ENCODE data around the gene CISD3.
"Not testable (repeated sequence)": the region's sequence is repeated elsewhere in the genome, so short reads cannot be mapped to it uniquely, and the experiment has no call there.

Gene CISD3

DNA sequence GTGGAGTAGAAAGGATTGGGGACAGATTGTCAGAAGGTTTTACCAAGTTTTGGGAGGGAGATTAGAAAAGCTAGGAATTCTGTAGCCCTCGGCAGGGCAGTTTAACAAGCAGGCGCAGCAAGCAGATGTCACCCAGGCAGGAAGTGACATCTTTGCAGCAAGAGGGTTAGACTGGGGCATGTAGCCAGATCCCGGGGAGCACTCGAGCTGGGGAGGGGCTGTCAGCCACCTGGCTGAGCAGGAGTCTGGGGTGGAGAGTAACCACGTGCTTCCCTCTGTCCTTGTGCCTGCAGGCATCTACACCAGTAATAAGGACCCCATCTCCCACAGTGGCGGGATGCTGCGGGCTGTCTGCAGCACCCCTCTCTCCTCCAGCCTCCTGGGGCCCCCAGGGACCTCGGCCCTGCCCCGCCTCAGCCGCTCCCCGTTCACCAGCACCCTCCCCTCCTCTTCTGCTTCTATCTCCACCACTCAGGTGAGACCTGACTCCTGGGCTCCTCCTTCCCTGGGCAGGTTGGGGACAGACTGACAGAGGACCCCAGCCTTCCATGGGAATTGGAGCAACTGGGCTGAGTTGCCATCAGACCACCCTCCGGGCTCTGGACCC lies 12.9 kb upstream of the CISD3 start:
- H3K27ac ChIP-seq (ENCODE audit: low read depth, low read length, severe bottlenecking), result no peak overlapping the region
- peaks cover 44% of the 10 kb centered on the region for H3K36me3 ChIP-seq (ENCODE audit: control insufficient read depth, insufficient read depth, low read length)
- H3K4me3 ChIP-seq (ENCODE audit: extremely low read depth, insufficient read depth, low read length, poor library complexity, severe bottlenecking), result no peak overlapping the region
- H3K9me3 ChIP-seq (ENCODE audit: control insufficient read depth, low read length), result no peaks in the 10 kb centered on the region
- 94 to 95% methylated on average over 7 to 11 of the region's 12 CpGs for WGBS, 2 experiments (ENCODE audit: insufficient coverage in 2 of 2)
- peaks cover 6% of the 10 kb centered on the region for H3K4me1 ChIP-seq (ENCODE audit: control insufficient read depth, insufficient read depth, low read length, poor library complexity, severe bottlenecking)

DNA sequence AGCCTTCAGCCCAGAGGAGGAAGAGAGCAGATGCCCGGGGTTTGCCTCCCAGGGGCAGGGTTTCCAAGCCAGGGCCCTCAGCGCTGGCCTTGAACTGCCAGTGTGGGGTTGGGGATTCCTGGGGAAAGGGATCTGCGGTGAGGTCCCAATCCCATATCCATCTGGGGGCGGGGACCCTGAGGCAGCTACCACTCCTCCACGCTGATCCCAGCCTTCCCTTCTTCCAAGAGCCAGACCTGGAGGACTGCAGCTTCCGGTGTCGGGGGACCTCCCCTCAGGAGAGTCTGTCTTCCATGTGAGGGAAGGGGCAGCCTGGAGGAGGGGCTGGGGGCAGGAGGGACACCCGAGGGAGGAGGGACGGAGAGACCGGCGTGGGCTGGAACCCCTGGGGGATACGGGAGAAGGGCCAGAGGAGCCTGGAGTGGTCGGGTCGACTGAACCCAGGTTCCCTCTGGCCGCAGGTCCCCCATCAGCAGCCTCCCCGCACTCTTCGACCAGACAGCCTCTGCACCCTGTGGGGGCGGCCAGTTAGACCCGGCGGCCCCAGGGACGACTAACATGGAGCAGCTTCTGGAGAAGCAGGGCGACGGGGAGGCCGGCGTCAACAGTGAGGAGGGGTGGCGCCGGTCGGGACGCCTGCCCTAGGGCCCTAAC lies 10.7 kb upstream of the CISD3 start:
- 78 to 80% methylated on average over 23 to 26 of the region's 29 CpGs for WGBS, 2 experiments (ENCODE audit: insufficient coverage in 2 of 2)
- H3K27ac ChIP-seq (ENCODE audit: low read depth, low read length, severe bottlenecking), result no peak overlapping the region

DNA sequence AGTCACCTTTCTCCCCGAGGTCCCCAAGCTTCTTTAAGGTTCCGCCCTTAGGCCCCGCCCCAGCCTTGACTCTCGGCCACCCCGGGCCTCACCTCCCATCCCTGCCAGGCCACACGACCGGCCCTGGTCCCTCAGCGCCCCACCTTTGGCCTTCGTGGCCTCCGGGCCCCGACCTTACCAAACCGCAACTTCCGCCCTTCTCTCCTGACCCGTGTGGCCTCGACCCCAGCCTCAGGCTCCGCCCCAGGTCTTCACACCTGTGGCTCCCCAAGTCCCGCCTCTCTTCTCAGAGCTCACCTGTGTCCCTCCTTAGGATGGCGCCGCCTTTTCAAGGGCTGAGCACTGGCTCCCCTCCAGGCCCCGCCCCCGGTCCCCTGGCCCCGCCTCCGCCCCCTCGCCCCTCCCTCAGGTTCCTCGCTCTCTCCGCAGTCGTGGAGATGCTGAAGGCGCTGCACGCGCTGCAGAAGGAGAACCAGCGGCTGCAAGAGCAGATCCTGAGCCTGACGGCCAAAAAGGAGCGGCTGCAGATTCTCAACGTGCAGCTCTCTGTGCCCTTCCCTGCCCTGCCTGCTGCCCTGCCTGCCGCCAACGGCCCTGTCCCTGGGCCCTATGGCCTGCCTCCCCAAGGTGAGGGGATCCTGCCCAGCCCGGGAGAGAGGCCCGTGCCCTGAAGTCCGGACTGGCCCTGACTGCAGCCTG lies 10.0 kb upstream of the CISD3 start:
- 77 to 81% methylated on average over 27 to 33 of the region's 39 CpGs for WGBS, 2 experiments (ENCODE audit: insufficient coverage in 2 of 2)
- H3K27ac ChIP-seq (ENCODE audit: low read depth, low read length, severe bottlenecking), result no peak overlapping the region
- H3K4me1 ChIP-seq (ENCODE audit: control insufficient read depth, insufficient read depth, low read length, poor library complexity, severe bottlenecking), result peaks cover 6% of the 10 kb centered on the region
- H3K4me3 ChIP-seq (ENCODE audit: extremely low read depth, insufficient read depth, low read length, poor library complexity, severe bottlenecking), result no peak overlapping the region
- H3K9me3 ChIP-seq (ENCODE audit: control insufficient read depth, low read length), result no peaks in the 10 kb centered on the region
- peaks cover 27% of the 10 kb centered on the region for H3K36me3 ChIP-seq (ENCODE audit: control insufficient read depth, insufficient read depth, low read length)

More for the DNA sequence above, 10.7 kb upstream of the CISD3 start:
- Histone ChIP-seq H3K4me1 (ENCODE audit: control insufficient read depth, insufficient read depth, low read length, poor library complexity, severe bottlenecking) (peaks cover 6% of the 10 kb centered on the region), H3K36me3 (ENCODE audit: control insufficient read depth, insufficient read depth, low read length) (peaks cover 33% of the 10 kb centered on the region), H3K9me3 (ENCODE audit: control insufficient read depth, low read length) (no peaks in the 10 kb centered on the region), H3K4me3 (ENCODE audit: extremely low read depth, insufficient read depth, low read length, poor library complexity, severe bottlenecking) (no peak overlapping the region)

DNA sequence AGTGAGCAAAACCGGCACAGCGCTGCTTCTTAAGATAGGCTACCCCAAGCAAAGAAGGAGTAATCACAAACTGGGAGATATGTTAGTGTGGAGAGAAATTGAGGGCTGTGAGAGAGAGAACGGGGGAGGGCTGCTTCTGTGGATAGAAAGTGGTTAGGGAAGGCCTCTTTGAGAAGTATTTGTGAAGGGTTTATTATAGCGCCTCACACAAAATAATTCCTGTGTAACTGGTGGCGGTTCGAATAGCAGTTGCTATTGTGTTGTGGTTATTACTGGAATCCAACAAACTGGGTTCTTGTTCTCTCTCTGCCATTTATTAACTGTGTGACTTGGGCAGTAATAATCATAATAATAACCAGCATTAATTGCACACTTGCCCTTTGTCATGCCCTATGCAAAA lies 9.2 kb upstream of the CISD3 start:
- 95 to 100% methylated on average over 4 to 6 of the region's 6 CpGs for WGBS, 2 experiments (ENCODE audit: insufficient coverage in 2 of 2)
- peaks cover 6% of the 10 kb centered on the region for H3K4me1 ChIP-seq (ENCODE audit: control insufficient read depth, insufficient read depth, low read length, poor library complexity, severe bottlenecking)
- no peak overlapping the region for H3K4me3 ChIP-seq (ENCODE audit: extremely low read depth, insufficient read depth, low read length, poor library complexity, severe bottlenecking)
- H3K36me3 ChIP-seq (ENCODE audit: control insufficient read depth, insufficient read depth, low read length), result peaks cover 22% of the 10 kb centered on the region
- H3K27ac ChIP-seq (ENCODE audit: low read depth, low read length, severe bottlenecking), result no peak overlapping the region
- no peaks in the 10 kb centered on the region for H3K9me3 ChIP-seq (ENCODE audit: control insufficient read depth, low read length)

GRCh38 chr17:38721802-38722201 lies 8.3 kb upstream of the CISD3 start:
- Histone ChIP-seq H3K27ac (ENCODE audit: low read depth, low read length, severe bottlenecking) (no peak overlapping the region), H3K4me1 (ENCODE audit: control insufficient read depth, insufficient read depth, low read length, poor library complexity, severe bottlenecking) (peaks cover 6% of the 10 kb centered on the region), H3K4me3 (ENCODE audit: extremely low read depth, insufficient read depth, low read length, poor library complexity, severe bottlenecking) (no peak overlapping the region), H3K9me3 (ENCODE audit: control insufficient read depth, low read length) (no peaks in the 10 kb centered on the region), H3K36me3 (ENCODE audit: control insufficient read depth, insufficient read depth, low read length) (peaks cover 15% of the 10 kb centered on the region)
- 96% methylated on average over 8 of the region's 16 CpGs; no CpG with 5 or more reads in 1 of the 2 experiments for WGBS, 2 experiments (ENCODE audit: insufficient coverage in 2 of 2)

- H3K9me3 ChIP-seq (ENCODE audit: control insufficient read depth, low read length), result no peaks in the 10 kb centered on the region
- no peak overlapping the region for H3K4me3 ChIP-seq (ENCODE audit: extremely low read depth, insufficient read depth, low read length, poor library complexity, severe bottlenecking)
- H3K4me1 ChIP-seq (ENCODE audit: control insufficient read depth, insufficient read depth, low read length, poor library complexity, severe bottlenecking), result peaks cover 8% of the 10 kb centered on the region
- peaks cover 7% of the 10 kb centered on the region for H3K36me3 ChIP-seq (ENCODE audit: control insufficient read depth, insufficient read depth, low read length)
- H3K27ac ChIP-seq (ENCODE audit: low read depth, low read length, severe bottlenecking), result no peak overlapping the region
- 93 to 95% methylated on average over 6 to 14 of the region's 16 CpGs for WGBS, 2 experiments (ENCODE audit: insufficient coverage in 2 of 2)
These were observed 5.7 kb upstream of the CISD3 start for GRCh38 chr17:38724337-38724988.

GRCh38 chr17:38725066-38725465 lies 5.1 kb upstream of the CISD3 start:
- Histone ChIP-seq H3K4me1 (ENCODE audit: control insufficient read depth, insufficient read depth, low read length, poor library complexity, severe bottlenecking) (peaks cover 8% of the 10 kb centered on the region), H3K9me3 (ENCODE audit: control insufficient read depth, low read length) (no peaks in the 10 kb centered on the region), H3K27ac (ENCODE audit: low read depth, low read length, severe bottlenecking) (no peak overlapping the region), H3K36me3 (ENCODE audit: control insufficient read depth, insufficient read depth, low read length) (peaks cover 7% of the 10 kb centered on the region), H3K4me3 (ENCODE audit: extremely low read depth, insufficient read depth, low read length, poor library complexity, severe bottlenecking) (no peak overlapping the region)
- 86 to 90% methylated on average over 7 to 10 of the region's 10 CpGs for WGBS, 2 experiments (ENCODE audit: insufficient coverage in 2 of 2)

- H3K9me3 ChIP-seq (ENCODE audit: control insufficient read depth, low read length); H3K36me3 ChIP-seq (ENCODE audit: control insufficient read depth, insufficient read depth, low read length); H3K4me3 ChIP-seq (ENCODE audit: extremely low read depth, insufficient read depth, low read length, poor library complexity, severe bottlenecking); H3K27ac ChIP-seq (ENCODE audit: low read depth, low read length, severe bottlenecking): not testable (repeated sequence)
- 80 to 100% methylated on average over 1 to 5 of the region's 8 CpGs for WGBS, 2 experiments (ENCODE audit: insufficient coverage in 2 of 2)
- H3K4me1 ChIP-seq (ENCODE audit: control insufficient read depth, insufficient read depth, low read length, poor library complexity, severe bottlenecking), result peaks cover 12% of the 10 kb centered on the region
These were observed 4.0 kb upstream of the CISD3 start for GRCh38 chr17:38726145-38726544.

- Histone ChIP-seq H3K36me3 (ENCODE audit: control insufficient read depth, insufficient read depth, low read length) (peaks cover 10% of the 10 kb centered on the region), H3K4me3 (ENCODE audit: extremely low read depth, insufficient read depth, low read length, poor library complexity, severe bottlenecking) (no peak overlapping the region), H3K27ac (ENCODE audit: low read depth, low read length, severe bottlenecking) (no peak overlapping the region), H3K9me3 (ENCODE audit: control insufficient read depth, low read length) (no peaks in the 10 kb centered on the region), H3K4me1 (ENCODE audit: control insufficient read depth, insufficient read depth, low read length, poor library complexity, severe bottlenecking) (peaks cover 16% of the 10 kb centered on the region)
- 100% methylated on average over 1 to 4 of the region's 5 CpGs for WGBS, 2 experiments (ENCODE audit: insufficient coverage in 2 of 2)
These were observed 2.4 kb upstream of the CISD3 start for GRCh38 chr17:38727736-38728135.

- 83 to 94% methylated on average over 5 to 8 of the region's 8 CpGs for WGBS, 2 experiments (ENCODE audit: insufficient coverage in 2 of 2)
- no peak overlapping the region for H3K4me3 ChIP-seq (ENCODE audit: extremely low read depth, insufficient read depth, low read length, poor library complexity, severe bottlenecking)
- no peaks in the 10 kb centered on the region for H3K9me3 ChIP-seq (ENCODE audit: control insufficient read depth, low read length)
- H3K4me1 ChIP-seq (ENCODE audit: control insufficient read depth, insufficient read depth, low read length, poor library complexity, severe bottlenecking), result peaks cover 16% of the 10 kb centered on the region
- H3K27ac ChIP-seq (ENCODE audit: low read depth, low read length, severe bottlenecking), result no peak overlapping the region
- peaks cover 16% of the 10 kb centered on the region for H3K36me3 ChIP-seq (ENCODE audit: control insufficient read depth, insufficient read depth, low read length)
These were observed 1.8 kb upstream of the CISD3 start for GRCh38 chr17:38728290-38728831.

Measured in mesodermal cell (in vitro differentiated cells).